MM.1S (cell line): Measurements from ENCODE around the gene PSMC3.

Experiments
- DNase-seq: peaks from one replicate; pipeline ENCODE4 v3.0.0-alpha.2; 2015
- H2AFZ ChIP-seq: fragments of 300-600 bp; sonication (generic); 2 replicates; pipeline ENCODE4 v1.6.0; 2016; ENCODE audit warnings: antibody characterized with exemption, low read length
- H3F3A ChIP-seq: fragments of 300-600 bp; sonication (generic); 2 replicates; pipeline ENCODE4 v1.6.1; 2016; ENCODE audit warnings: mild to moderate bottlenecking, antibody characterized with exemption, low read length, moderate library complexity, mixed read lengths; ENCODE audit not compliant: insufficient read depth
- H3K27ac ChIP-seq: fragments of 300-600 bp; sonication (generic); 2 replicates; pipeline ENCODE4 v1.5.1; 2016; ENCODE audit warnings: mild to moderate bottlenecking, low read length
- H3K27me3 ChIP-seq: fragments of 300-600 bp; sonication (generic); replicated peaks from 2 replicates; pipeline ENCODE4 v1.6.0; 2016; ENCODE audit warnings: low read length; ENCODE audit not compliant: insufficient read depth
- H3K36me3 ChIP-seq: fragments of 300-600 bp; sonication (generic); replicated peaks from 2 replicates; pipeline ENCODE4 v1.6.1; 2016; ENCODE audit warnings: mild to moderate bottlenecking, low read length, mixed read lengths; ENCODE audit not compliant: insufficient read depth
- H3K4me1 ChIP-seq: fragments of 300-600 bp; sonication (generic); 2 replicates; pipeline ENCODE4 v1.6.1; 2016; ENCODE audit warnings: low read length, mixed read lengths
- H3K4me2 ChIP-seq: fragments of 300-600 bp; sonication (generic); 2 replicates; pipeline ENCODE4 v1.6.0; 2016; ENCODE audit warnings: low read depth, low read length
- H3K4me3 ChIP-seq: fragments of 300-600 bp; sonication (generic); 2 replicates; pipeline ENCODE4 v1.5.1; 2016; ENCODE audit warnings: low read length, mixed read lengths
- H3K79me2 ChIP-seq: fragments of 300-600 bp; sonication (generic); 2 replicates; pipeline ENCODE4 v1.6.1; 2016; ENCODE audit warnings: mixed run types, low read length, mixed read lengths
- H3K9ac ChIP-seq: fragments of 300-600 bp; sonication (generic); 2 replicates; pipeline ENCODE4 v1.6.1; 2016; ENCODE audit warnings: low read length, mixed read lengths
- H3K9me2 ChIP-seq: fragments of 300-600 bp; sonication (generic); replicated peaks from 2 replicates; pipeline ENCODE4 v1.6.1; 2016; ENCODE audit warnings: mild to moderate bottlenecking, low read length, mixed read lengths; ENCODE audit not compliant: insufficient read depth
- H3K9me3 ChIP-seq: fragments of 300-600 bp; sonication (generic); replicated peaks from 2 replicates; pipeline ENCODE4 v1.6.1; 2016; ENCODE audit warnings: mild to moderate bottlenecking, low read length, mixed read lengths; ENCODE audit not compliant: insufficient read depth
- H4K20me1 ChIP-seq: fragments of 300-600 bp; sonication (generic); 2 replicates; pipeline ENCODE4 v1.6.1; 2016; ENCODE audit warnings: mild to moderate bottlenecking, low read length, moderate library complexity, mixed read lengths; ENCODE audit not compliant: insufficient read depth
- EZH2 ChIP-seq: fragments of 300-600 bp; sonication (generic); optimal IDR thresholded peaks from 2 replicates; pipeline ENCODE3; 2017; ENCODE audit warnings: low read depth, mild to moderate bottlenecking, antibody characterized with exemption, low read length, mixed read lengths
- EZH2phosphoT487 ChIP-seq: fragments of 300-600 bp; sonication (generic); IDR thresholded peaks from 2 replicates; pipeline ENCODE4 v1.6.1; 2018; ENCODE audit warnings: antibody characterized with exemption, low read length
- TF ChIP-seq, protein P1 (sequence below): fragments of 300-600 bp; sonication (generic); IDR thresholded peaks from 2 replicates; pipeline ENCODE4 v1.5.1; 2016; ENCODE audit warnings: antibody characterized with exemption, low read length, mixed read lengths

Gene PSMC3

DNA sequence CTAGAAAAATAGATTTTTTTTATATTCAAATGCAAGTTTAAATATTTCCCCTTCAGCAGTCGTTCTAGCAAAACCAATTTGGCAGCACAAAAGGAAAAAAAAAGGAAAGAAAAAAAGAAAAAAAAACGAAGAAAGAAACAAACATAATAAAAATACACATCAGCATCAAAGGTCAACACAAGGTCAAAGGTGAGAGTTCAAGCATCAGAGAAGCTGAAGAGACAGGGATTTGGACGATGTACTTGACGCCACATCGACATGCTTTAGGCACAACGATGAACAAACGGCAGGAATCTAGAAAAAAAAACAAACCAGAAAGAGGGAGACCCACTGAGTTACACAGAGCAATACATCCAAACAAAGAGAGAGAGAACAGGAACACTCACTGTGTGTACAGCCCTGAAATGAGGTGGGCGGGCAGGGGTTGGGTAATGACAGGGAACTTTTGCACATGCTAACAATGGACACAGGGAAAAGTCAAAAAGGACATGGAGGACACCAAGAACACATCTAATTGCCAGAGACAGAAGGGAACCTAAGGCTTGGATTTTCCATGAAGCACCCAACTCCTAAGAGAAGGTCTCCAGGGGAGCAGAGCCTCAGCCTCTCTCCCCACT, 42.5 kb upstream of the PSMC3 start:
- H3K27ac ChIP-seq = no peak overlapping the region
- H3K9me2 ChIP-seq = no peaks in the 10 kb centered on the region
- TF ChIP-seq EZH2 = no peak
- no peak for TF ChIP-seq EZH2phosphoT487
- TF ChIP-seq, protein P1, sequence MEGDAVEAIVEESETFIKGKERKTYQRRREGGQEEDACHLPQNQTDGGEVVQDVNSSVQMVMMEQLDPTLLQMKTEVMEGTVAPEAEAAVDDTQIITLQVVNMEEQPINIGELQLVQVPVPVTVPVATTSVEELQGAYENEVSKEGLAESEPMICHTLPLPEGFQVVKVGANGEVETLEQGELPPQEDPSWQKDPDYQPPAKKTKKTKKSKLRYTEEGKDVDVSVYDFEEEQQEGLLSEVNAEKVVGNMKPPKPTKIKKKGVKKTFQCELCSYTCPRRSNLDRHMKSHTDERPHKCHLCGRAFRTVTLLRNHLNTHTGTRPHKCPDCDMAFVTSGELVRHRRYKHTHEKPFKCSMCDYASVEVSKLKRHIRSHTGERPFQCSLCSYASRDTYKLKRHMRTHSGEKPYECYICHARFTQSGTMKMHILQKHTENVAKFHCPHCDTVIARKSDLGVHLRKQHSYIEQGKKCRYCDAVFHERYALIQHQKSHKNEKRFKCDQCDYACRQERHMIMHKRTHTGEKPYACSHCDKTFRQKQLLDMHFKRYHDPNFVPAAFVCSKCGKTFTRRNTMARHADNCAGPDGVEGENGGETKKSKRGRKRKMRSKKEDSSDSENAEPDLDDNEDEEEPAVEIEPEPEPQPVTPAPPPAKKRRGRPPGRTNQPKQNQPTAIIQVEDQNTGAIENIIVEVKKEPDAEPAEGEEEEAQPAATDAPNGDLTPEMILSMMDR = no peak
- H2AFZ ChIP-seq = no peak overlapping the region
- no peaks in the 10 kb centered on the region; the same call in none of the 2 replicates for H3K36me3 ChIP-seq
- no peak overlapping the region for H3K4me3 ChIP-seq
- no peaks in the 10 kb centered on the region for H3K27me3 ChIP-seq
- H3K9me3 ChIP-seq = no peaks in the 10 kb centered on the region
- no peaks in the 10 kb centered on the region; the same call in 1 of the 2 replicates for H4K20me1 ChIP-seq
- H3K79me2 ChIP-seq = peaks cover 30% of the 10 kb centered on the region; the same call in 1 of the 2 replicates
- H3K4me2 ChIP-seq = no peak overlapping the region
- no peak for DNase-seq
- H3K4me1 ChIP-seq = no peaks in the 10 kb centered on the region
- no peak overlapping the region for H3K9ac ChIP-seq
- H3F3A ChIP-seq = no peaks in the 10 kb centered on the region

GRCh38 chr11:47467357-47467756, 41.1 kb upstream of the PSMC3 start:
- Histone ChIP-seq H3K4me1 (no peaks in the 10 kb centered on the region), H3K9ac (no peak overlapping the region), H3K4me2 (no peak overlapping the region), H3K9me3 (no peaks in the 10 kb centered on the region), H3K27me3 (no peaks in the 10 kb centered on the region), H2AFZ (no peak overlapping the region), H3K79me2 (peaks cover 30% of the 10 kb centered on the region; the same call in 1 of the 2 replicates), H3K9me2 (no peaks in the 10 kb centered on the region), H3K27ac (no peak overlapping the region), H3K4me3 (no peak overlapping the region), H3F3A (no peaks in the 10 kb centered on the region), H4K20me1 (no peaks in the 10 kb centered on the region), H3K36me3 (no peaks in the 10 kb centered on the region; the same call in 1 of the 2 replicates)
- TF ChIP-seq EZH2 = no peak
- TF ChIP-seq, protein P1 = no peak
- TF ChIP-seq EZH2phosphoT487 = no peak
- DNase-seq = no peak

GRCh38 chr11:47466701-47467250, 40.5 kb upstream of the PSMC3 start:
- Histone ChIP-seq H3K4me3 (no peak overlapping the region), H3K4me1 (no peaks in the 10 kb centered on the region), H3F3A (no peaks in the 10 kb centered on the region), H2AFZ (no peak overlapping the region), H4K20me1 (no peaks in the 10 kb centered on the region), H3K36me3 (no peaks in the 10 kb centered on the region; the same call in 1 of the 2 replicates), H3K4me2 (no peak overlapping the region), H3K9ac (no peak overlapping the region), H3K27ac (no peak overlapping the region), H3K9me3 (no peaks in the 10 kb centered on the region), H3K79me2 (peaks cover 30% of the 10 kb centered on the region; the same call in 1 of the 2 replicates), H3K9me2 (no peaks in the 10 kb centered on the region), H3K27me3 (no peaks in the 10 kb centered on the region)
- TF ChIP-seq, protein P1 = no peak
- TF ChIP-seq EZH2 (no peak), EZH2phosphoT487 (no peak)
- DNase-seq = no peak
